Lung (tissue), 12 donors: Measurements from ENCODE around the gene MMP19. TPM values are rescaled to one million over a fixed set of nuclear protein-coding genes. Genes with fewer than 3 reads are reported as not detected.

Source experiments
- ATAC-seq: fragments of 200-7000 bp; cut with Tn5 transposase; one replicate; pipeline ENCODE4 v1.9.1; 2020; ENCODE audit warnings: moderate number of reproducible peaks; ENCODE audit not compliant: insufficient read depth, low FRiP score
- DNase-seq, 3 donors: peaks; one replicate each; pipeline ENCODE4 v3.0.0-alpha.2; 2013 to 2017
- H3K27ac ChIP-seq, 2 donors: one replicate each; pipeline ENCODE4 v1.5.1; 2013; ENCODE audit warnings: mild to moderate bottlenecking in 2 of 2, moderate library complexity in 2 of 2, control low read depth in 1 of 2, inconsistent platforms in 1 of 2, low read depth in 1 of 2, low read length in 1 of 2
- H3K27me3 ChIP-seq, 3 donors: one replicate each; pipeline ENCODE4 v1.5.1; 2013; ENCODE audit warnings: low read length in 2 of 3; ENCODE audit not compliant: control insufficient read depth in 3 of 3, insufficient read depth in 3 of 3
- H3K36me3 ChIP-seq, 4 donors: one replicate each; pipeline ENCODE4 v1.5.1; 2013; ENCODE audit warnings: low read length in 4 of 4, mild to moderate bottlenecking in 1 of 4, moderate library complexity in 1 of 4; ENCODE audit not compliant: control insufficient read depth in 4 of 4, insufficient read depth in 4 of 4
- H3K4me1 ChIP-seq, 5 donors: one replicate each; pipeline ENCODE4 v1.5.1; 2013; ENCODE audit warnings: low read length in 5 of 5, mild to moderate bottlenecking in 2 of 5, moderate library complexity in 1 of 5; ENCODE audit not compliant: control insufficient read depth in 5 of 5, insufficient read depth in 5 of 5
- H3K4me3 ChIP-seq: one replicate; pipeline ENCODE4 v1.5.1; 2013; ENCODE audit warnings: mild to moderate bottlenecking, control low read depth, moderate library complexity
- H3K9ac ChIP-seq, 2 donors: one replicate each; pipeline ENCODE4 v1.5.1; 2013; ENCODE audit warnings: low read length in 2 of 2, control low read depth in 1 of 2; ENCODE audit not compliant: insufficient read depth in 1 of 2
- H3K9me3 ChIP-seq, 4 donors: one replicate each; pipeline ENCODE4 v1.5.1; 2013; ENCODE audit warnings: low read length in 3 of 4, mild to moderate bottlenecking in 1 of 4, moderate library complexity in 1 of 4; ENCODE audit not compliant: control insufficient read depth in 4 of 4, insufficient read depth in 3 of 4
- CTCF ChIP-seq: IDR thresholded peaks from 2 replicates; pipeline ENCODE4 v1.5.1; 2012; ENCODE audit warnings: mild to moderate bottlenecking; ENCODE audit errors: control extremely low read depth, extremely low read depth
- WGBS, 2 donors: extraction: QIAGEN DNeasy Blood & Tissue Kit; methylation state at CpG; one replicate each; pipeline ENCODE4 v1.1.7; 2013; 5-methylcytosine and 5-hydroxymethylcytosine counted together
- polyA plus RNA-seq, 2 donors: library from polyadenylated mRNA; stranded (reverse); fragments of 200-250 nt; gene quantifications; one replicate each; pipeline ENCODE4 v1.2.1, GENCODE V29; 2013
- total RNA-seq, 2 donors: library from RNA; depleted of rRNA in 1 of 2; stranded (reverse); fragments of >200 nt in 1 of 2; gene quantifications; one replicate each; pipeline ENCODE4 v1.2.1, GENCODE V29; 2014 to 2021
- donor health status: control.
- donor health status: control.
- donor health status: Bipolar disorder and iron deficiency.
- donor health status: healthy.
- donor health status: DM: yes; HTN: yes; CAD: no.

MMP19 gene
- total and polyA plus RNA-seq, 4 donors: 9.3 to 92.1 (median 31.7) TPM

DNA sequence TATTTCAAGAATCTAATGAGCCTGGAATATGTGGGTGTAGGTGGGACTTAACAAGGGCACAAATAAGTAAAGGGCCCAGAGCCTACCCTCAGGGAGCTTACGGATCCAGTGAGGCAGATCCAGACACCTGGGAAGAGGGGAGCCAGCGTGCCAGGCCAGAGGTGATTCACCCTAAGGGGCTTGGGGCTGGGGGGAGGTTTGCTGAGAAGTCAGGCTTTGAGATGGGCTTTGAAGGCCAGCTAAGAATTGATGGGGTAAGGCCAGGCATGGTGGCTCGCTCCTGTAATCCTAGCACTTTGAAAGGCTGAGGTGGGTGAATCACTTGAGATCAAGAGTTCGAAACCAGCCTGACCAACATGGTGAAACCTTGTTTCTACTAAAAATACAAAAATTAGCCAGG is 695 bp upstream of the MMP19 start:
- Histone ChIP-seq H3K27me3 (no peaks in the 10 kb centered on the region), H3K9ac (no peak overlapping the region), H3K4me1 (peaks cover 0 to 18% (median under 1%) of the 10 kb centered on the region in 5 donors), H3K36me3 (peaks cover 0 to 3% (median under 1%) of the 10 kb centered on the region in 4 donors), H3K9me3 (no peaks in the 10 kb centered on the region), H3K4me3 (no peak overlapping the region), H3K27ac (no peak overlapping the region)
- DNase-seq (no peak), ATAC-seq (no peak)
- TF ChIP-seq CTCF: no peak
- 94 to 95% methylated on average over 4 of the region's 4 CpGs for WGBS, 2 donors

DNA sequence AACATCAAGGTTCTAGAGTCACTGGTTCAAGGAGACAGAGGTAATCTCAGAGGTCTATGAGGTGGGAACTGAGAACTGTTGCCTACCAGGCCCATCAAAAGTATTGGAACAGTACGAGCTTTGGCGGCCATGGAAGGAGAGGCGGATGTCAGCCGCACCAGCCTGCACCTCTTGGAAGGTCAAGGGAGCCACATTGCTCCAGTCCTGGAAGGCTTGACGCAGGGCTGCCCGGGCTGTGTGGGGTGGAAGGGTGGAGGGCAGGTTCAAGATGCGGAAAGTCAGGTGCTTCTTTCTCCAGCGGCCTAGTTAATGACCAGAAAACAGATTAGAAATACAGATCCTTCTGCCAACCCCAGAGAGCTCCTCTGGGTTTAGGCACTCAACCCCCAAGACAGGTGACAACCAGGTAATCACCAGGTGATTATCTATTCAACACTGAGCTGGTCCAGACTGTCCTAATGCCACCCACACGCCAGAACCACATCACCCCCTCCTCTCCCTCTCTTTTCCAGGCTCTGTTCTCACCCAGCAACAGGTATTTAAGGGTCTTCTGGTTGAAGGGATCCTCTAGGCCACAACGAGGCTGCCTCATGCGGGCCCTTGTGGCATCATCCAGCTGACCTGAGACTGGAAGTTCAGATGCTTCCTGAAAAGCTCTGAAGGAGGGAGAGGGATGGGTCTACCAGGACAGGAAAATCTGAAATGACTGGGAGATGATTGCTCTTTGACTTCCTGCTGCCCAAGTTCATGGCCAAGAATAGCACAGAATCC is 2.0 kb downstream of the MMP19 start:
- 87 to 95% methylated on average over 11 of the region's 11 CpGs for WGBS, 2 donors
- no peak for TF ChIP-seq CTCF
- no peak overlapping the region for H3K4me3 ChIP-seq

DNA sequence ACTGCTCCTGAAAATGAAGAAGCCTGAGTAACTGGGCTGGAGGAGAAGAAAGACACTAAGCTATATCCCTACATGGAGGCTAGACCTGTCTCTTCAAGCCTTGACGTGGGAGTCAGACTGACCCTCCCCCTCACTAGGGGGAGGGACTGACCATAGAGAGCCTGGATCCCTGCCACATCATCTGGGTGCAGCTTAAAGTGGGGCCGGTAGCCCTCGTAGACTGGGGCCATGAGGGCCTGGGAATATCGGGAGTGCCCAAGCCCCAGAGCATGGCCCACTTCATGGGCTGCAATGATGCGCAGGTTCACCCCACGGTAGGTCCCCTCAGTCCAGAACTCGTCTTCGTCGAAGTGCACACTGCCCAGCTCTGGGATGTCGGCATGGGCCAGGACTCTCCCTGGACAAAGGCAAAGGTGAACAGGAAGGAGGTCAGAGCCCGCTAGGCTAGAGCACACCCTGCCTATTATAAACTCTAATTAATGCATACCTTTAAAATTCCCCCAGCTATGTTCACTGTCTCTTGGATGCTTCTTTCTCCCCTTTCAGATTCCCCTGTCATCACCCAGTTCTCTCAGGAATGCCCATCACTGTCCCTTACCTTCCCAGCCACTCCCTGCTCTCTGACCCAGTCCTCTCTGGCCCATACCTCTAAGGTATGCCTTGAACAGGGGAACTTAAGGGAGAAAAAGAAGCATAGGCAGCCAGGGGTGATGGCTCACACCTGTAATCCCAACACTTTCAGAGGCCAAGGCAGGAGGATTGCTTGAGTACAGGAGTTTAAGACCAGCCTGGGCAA is 3.2 kb downstream of the MMP19 start:
- no peaks in the 10 kb centered on the region for H3K9me3 ChIP-seq
- TF ChIP-seq CTCF: no peak
- H3K27ac ChIP-seq: no peak overlapping the region
- peaks cover 0 to 13% (median 0%) of the 10 kb centered on the region in 5 donors for H3K4me1 ChIP-seq
- H3K36me3 ChIP-seq: peaks cover 0 to 10% (median 2%) of the 10 kb centered on the region in 4 donors
- no peak overlapping the region for H3K9ac ChIP-seq
- WGBS, 2 donors: 83 to 87% methylated on average over 11 of the region's 11 CpGs
- H3K4me3 ChIP-seq: no peak overlapping the region
- H3K27me3 ChIP-seq: no peaks in the 10 kb centered on the region
- ATAC-seq: no peak
- no peak for DNase-seq

More for the DNA sequence above, 2.0 kb downstream of the MMP19 start:
- Histone ChIP-seq H3K9me3 (no peaks in the 10 kb centered on the region), H3K36me3 (peaks cover 0 to 3% (median 1%) of the 10 kb centered on the region in 4 donors), H3K9ac (no peak overlapping the region), H3K27ac (no peak overlapping the region), H3K27me3 (no peaks in the 10 kb centered on the region), H3K4me1 (peaks cover 0 to 13% (median 0%) of the 10 kb centered on the region in 5 donors)
- DNase-seq (no peak), ATAC-seq (no peak)
